Nucleus accumbens (tissue), 56 donors: ENCODE measurements around the gene JAKMIP2.

Source experiments
- DNase-seq, 56 donors: peaks; one replicate each; lab custom pipeline; 2025; lab: John Stamatoyannopoulos, UW

Gene JAKMIP2

DNA sequence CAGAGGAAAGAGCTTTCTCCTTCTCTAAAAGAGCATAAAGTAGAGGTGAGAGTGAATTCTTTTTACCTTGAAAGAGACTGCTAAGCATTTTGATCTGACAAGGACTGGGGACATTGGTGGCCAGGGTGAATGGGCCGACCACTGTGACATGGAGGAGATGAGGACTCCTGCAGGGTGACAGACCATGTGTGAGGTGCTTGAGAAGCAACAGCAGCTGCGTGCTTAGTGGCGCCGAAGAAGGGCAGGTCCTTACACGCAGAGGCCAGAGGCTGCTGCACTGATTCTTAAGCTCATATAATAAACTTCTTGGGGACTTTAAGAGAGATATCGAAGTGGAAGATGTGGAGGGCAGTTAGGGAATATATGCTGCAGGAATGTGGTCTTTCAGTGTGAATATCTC, 8.7 kb upstream of the JAKMIP2 start:
- DNase-seq = no peak

DNA sequence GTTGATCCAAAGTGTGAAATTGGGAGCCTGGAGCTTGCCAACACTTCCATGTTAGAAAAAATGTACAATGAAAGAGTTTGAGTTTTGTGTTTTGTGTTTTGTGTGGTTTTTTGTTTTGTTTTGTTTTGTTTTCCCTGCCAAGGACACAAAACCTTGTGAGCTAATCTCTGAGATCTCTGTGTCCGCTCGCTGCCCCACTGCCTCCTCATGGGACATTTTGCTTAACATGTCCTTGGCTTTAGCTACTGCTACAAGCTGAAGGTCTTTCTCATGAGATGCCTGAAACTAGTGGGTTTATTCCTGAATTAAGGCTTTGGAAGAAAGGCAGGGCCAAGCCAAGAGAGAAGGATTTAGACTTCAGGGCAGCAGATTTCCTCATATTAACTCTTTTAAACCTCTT, 7.3 kb upstream of the JAKMIP2 start:
- no peak for DNase-seq

DNA sequence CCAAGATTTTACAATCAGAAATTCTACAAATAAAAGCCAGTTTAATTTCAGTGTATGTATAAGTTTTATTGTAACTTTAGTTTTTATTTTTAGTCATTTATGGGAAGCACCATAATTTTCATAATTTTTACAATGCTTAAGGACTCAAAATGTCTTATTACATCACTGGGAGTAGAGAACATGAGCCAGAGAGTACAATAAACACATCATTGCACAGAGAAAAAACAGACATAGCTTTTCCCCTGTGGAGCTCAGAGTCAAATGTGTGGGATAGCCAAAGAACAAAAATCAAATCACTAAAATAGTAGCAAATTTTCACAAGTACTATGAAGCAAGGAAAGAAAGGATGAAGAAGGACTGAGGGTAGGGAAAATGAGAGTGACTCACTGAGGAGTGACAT, 5.5 kb upstream of the JAKMIP2 start:
- no peak for DNase-seq

DNA sequence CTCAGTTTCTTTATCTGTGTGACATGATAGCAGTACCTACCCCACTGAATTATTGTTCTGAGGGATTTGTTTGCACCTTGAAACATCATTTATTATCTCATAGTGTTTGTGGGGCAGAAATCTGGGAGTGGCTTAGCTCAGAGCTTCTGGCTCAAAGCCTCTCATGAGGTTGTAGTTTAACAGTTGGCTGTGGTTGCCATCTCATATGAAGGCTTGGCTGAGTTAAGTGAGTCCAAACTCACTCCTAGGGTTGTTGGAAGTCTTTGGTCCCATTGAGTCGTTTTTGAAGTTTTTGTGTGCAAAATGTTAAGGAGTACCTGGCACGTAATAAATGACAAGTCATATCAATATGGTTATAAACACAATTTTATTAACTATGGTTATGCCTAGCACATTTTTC, 3.6 kb upstream of the JAKMIP2 start:
- DNase-seq = no peak

DNA sequence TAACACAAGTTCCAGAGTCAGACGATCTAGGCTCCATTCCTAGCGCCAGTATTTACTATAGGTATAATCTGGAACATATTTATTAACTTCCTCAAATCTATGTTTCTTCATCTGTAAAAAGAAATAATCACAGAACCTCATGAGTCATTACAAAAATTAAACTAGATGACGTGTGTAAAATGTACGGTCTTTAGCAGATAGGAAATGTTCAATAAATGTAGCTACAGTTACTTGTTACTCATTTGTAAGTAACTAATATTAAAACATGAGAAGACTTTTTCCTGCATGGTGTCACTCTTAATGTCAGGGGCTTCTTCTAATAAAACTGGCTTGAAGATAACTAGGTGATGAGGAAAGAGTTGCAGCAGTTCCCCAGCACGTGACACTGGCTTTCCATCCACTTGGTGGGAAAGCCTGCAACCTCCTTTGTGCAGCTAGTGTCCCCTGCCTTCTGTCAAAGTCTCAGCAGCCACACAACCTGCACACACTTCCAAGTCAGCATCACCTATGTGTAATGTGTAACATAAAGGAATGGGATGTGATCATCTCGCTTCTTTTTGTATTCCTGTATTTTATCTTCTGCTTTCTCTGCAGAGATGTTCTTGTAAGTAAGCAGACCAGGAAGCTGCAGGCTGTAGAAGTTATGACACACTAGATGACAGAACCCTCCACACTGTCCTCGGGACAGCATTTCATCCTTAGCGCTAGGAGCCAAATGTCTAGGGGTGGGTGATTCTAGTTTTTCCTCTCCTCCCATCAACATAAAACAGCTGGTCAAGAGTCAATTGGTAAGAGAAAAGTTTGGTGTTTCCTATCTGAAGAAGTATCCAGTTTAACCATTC, 1.8 kb upstream of the JAKMIP2 start:
- DNase-seq = peak in 2 of 56 donors; percentile 0 to 2

DNA sequence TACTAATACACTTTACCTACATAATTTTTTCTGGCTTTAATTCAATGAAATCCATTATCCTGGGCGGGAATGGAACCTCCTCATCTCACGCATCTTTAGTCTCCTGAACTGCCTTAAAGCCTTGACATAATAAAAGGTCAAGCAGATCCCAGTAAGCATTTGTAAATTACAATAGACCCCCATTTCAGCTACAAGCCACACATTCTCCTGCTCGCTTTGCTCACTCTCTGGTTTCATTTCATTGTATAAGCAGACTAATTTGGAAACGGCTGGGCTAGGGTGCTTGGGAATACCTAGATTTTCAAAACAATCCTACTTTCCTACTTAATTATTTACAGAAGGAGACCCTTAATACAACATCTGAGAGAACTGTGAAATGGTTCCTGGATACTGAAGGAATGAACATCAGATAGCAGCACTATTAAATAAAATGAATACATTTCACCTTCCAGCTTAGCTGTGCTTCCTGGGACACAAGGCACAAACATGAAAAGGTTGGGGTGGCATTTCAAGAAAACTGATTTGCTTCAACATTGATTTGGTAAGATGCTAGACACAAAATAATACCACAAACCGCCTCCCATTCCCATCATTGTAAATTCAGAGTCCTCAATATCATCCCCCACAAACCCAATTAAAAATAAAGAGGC, 1.5 kb downstream of the JAKMIP2 start:
- DNase-seq = peak in 1 of 56 donors; percentile 3

DNA sequence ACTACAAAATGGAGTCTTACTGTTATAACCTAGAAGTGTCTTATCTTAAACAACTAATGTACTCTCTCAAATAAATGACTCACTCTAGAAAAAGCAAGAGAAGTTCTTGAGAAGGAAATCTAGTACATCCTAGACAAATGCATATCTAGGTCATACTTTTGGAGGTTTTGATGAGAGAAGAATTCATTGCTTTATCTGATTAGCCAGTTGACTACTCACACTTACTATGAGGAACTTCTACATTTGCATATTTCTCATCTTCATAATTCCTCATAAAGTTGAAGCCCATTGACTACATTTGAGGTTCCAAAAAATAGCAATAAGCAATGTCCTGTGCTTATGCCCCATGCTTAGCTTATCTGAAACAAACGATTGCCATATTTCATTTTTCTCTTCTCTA, 2.8 kb downstream of the JAKMIP2 start:
- DNase-seq = no peak

DNA sequence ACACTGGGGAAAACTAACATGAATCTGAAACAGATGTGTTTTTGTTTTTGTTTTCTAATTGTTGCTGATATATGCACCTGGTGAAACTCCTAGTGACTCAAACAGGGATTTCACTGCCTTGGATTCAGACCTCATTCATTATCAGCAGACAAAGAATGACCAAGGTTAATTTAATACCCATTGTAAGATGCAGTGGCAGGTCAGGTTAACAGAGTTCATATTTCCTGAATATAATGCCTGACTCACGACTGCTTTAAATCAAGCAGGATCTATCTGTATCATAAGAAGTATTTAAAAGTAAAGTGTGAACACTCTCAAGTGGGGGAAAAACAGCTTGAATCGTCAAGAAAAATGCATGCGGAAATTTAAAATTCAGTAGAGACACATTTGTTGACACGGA, 5.5 kb downstream of the JAKMIP2 start:
- no peak for DNase-seq

DNA sequence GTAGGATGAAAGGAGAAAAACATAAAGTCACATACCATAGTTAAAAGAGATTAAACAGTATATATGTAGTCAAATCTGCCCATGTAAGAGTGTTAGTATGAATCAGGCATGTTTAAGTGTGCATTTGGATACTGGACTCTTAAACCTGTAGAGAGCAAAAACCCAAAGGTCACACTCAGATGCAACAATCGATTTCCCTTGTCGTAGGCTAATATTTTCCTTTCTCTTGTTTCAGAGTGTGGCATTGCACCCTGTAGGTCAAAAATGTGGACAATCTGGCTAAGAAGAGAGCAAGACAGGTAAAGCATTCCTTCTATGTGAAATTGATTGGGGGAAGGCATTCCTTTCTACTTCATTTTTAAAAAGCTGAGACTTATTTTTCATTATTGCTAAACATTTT, 8.9 kb downstream of the JAKMIP2 start:
- no peak for DNase-seq

DNA sequence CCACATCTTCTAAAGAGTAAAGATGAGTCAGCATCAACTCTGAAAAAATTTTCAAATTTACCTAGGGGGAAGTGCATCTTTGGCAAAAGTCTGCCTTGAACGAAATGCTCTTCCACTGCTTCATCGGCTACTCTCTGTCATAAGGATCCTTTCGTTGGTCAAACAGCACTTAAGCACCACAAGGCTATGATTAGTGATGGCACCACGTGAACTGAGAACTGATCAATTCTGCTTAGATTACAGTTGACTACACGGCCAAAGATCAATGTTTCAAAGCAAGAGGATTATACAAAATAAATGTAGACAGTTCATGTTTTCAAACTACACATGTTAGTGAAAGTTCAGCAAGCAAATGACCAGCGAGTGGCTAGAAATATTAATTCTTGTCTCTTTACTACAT, 9.4 kb downstream of the JAKMIP2 start:
- no peak for DNase-seq

DNA sequence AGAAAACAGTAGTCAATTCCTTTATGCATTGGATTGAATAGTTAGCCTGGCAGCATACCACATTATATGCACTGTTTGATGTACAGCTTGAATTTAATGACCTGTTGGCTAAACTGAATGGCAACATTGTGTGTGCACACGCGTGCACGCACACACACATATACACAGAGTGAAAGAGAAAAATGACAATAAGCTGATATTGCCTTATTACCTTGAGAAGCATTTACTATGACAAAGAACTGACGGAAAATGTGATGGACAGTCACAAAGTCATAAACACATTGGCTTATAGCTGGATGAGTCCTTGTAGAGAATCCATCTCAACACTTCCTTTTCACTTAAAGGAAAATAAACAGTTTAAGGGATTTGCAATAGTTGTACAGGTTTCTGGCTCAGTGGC, 15.5 kb downstream of the JAKMIP2 start:
- no peak for DNase-seq

DNA sequence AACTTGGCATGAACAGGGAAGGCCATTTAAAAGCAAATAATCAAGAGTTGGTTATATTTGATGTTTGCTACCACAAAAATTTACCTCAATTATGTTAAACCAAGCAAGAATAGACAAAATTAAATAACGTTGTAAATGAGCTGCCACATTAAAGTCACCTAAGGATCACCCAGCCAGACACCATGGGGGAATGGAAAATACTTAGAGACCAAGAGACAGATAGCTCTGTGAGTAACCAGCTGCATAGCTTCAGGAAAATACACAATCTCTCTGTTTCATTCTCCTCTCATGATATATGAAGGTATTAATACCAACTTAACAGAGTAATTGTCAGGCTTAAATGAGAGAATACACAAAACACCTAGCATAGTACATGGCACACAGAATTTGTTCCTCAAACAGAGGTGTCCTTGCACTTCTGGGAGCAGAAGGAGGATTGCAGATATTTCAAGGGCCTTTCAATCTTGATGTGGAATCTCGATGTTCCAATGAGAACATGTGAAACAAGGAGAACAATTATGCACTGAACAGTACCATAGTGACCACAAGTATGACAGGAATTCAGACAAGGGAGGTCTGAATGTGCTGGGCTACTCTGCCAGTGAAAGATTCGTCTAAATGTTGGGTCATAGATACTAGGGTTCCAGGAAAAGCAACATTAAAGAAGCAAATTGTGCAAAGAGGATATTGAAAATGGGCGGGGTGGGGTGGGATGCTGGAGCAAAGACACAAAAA, 18.6 kb downstream of the JAKMIP2 start:
- no peak for DNase-seq

DNA sequence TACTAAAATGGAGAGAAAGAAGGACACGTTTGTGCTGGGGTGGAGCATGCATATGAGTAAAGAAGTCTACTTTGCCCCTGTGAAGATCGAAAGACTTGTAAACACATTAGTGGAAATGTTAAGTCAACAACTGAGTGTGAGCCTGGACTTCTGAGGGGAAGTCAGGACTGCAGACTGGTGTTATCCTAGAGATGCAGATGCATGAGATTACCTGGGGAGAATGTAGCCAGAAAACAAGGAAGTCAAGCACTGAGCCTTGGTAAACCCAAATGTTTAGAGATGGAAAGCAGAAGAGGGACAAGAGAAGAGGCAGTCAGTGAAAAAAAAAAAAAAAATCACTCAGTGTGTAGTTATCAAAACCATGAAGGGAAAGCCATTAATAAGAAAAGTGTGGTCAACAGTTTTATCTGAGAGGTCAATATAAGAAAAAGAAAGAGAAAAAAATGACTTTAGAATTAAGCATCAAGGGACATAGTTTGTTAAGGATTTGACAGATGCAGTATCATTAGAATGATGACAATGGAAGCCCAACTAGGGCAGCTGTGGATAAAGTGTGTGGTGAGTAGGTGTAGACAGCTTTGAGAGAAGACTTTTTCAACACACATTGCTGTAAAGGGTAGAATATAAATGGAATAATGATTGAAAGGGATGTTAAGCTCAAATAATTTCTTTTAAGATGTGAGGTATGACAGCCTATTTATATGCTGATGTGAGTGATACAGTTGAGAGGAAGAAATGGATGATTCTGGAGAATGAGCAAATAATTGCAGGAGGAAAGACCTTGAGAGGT, 22.2 kb downstream of the JAKMIP2 start:
- no peak for DNase-seq

DNA sequence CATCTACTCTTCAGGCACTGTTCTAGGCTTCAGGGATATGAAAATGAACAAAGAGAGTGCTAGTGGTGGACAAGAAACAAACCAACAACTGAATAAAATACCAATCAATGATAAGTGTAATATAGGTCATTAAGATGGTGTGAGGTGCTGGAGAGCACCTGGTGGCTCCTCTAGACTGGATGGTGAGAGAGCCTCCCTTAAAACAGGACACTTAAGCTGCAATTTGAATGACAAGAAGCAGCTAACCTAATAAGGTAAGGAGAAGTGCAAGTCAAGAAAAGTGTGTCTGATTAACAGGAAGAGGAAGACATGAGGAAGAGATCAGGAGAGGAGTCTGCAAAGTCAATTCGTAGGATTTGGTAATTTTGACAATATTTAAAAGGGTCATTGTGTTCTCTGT, 23.1 kb downstream of the JAKMIP2 start:
- DNase-seq = no peak

DNA sequence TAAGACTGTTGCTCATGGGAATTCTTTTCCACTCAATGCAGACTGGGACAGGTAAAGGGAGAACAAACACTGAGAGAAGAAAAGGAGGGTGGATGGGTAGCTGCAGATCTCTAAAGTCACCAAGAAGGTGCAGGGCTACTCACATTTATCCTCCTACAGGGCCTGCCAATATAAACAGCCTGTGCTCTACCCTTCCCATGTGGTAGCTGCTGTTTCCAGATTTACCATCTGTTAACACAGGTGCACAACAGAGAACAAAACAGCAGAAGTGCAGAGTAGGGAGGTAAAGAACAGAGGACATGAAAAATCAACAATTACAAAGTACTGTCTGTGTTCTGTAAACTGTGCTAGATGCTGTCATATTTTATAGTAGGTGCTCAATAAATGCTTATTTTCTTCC, 26.0 kb downstream of the JAKMIP2 start:
- no peak for DNase-seq

DNA sequence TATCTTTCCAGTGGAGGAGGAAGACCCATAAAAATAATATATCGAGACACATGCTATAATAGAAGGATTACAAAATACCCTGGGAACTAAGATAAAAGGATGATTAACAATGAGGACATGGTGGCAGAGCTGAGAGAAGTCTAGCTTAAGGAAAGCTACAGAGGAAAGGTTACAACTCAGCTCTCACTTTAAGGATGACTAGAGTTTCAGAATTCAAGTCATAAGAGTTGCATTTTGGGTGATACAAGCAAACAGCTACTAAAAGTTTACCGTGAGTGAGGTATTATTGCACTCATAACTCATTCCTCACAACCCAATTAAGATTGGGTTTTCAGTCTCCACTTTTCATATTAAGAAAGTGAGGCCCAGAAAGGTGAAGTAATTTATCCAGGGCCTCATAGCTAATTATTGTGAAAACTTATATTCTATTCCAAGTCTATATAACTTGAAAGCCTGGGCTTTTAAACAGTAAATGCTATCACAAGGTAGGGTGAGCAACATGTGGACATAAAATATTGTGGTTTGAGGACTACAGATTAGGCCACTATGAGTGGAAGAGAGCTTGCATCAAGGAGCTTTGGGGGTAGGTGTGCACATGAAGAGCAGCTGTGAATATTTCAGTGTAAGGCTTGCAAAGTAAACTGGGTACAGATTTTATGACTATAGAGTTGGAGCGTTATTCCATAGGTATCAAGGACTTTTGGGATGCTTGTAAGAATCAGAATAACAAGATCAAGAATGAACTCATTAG, 28.0 kb downstream of the JAKMIP2 start:
- no peak for DNase-seq

DNA sequence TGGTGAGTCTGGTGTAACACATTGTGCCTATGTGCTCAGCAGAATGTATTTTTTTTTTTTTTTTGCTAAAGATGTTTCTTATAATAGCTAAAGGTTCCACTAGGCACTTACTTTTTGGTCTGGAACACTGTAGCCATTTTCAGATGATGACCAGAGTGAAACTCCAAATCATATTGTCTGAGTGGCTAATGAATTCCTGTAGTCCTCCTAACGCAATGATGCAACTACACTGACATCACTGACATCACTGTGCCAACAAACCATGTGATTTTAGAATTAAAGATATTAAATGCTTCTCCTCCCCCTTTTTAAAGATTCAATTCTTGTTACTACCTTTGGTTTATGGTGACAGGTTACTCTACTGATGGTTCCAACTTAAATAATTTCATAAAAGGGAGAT, 28.8 kb downstream of the JAKMIP2 start:
- DNase-seq = no peak

DNA sequence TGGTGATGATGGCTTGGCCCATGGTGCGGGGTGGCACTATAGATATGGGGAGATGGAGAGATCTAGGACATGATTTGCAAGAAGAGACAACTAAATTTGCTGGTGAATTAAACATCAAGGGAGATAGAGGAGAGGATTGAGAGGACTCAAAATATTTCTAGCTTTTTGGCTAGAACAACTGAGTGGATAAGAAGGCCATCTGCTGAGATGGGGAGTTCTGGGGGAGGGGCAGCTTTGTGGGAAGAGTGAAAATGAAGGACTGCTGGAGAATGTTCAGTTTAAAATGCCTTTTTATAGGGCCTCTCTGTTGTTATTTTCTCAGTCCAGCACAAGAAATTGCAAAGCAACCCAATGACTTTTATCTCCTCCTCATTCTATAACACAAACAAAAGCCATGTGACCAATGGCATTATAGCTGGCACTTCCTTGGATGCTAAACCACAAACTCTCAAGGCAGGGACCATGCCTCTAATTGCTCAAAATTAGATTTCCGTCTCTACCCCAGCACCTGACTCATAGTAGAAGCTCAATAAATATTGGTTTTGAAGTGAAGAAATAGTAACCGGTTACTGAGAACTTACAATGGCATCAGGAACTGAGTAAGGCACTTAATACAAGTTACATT, 29.8 kb downstream of the JAKMIP2 start:
- no peak for DNase-seq

DNA sequence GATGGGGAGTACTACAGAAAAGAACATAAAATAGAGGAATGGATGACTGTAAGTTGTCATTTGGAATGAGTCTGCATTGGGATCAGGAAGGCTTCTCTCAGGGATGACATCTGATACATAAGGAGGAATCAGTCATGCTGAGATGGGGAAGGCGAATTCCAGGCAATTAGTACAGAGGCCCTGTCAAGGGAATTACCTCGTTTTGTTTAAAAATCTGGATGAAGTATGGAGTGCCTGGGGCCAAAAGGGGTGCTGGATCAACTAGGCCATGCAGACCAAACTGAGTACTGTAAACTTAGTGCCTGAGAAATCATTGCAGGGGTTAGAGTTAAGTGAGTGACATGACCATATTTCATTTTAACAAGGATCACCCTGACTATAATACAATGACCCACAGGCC, 30.5 kb downstream of the JAKMIP2 start:
- DNase-seq = no peak
